Measurements from ENCODE around the gene ANKRD16. TPM values are rescaled to one million over a fixed set of nuclear protein-coding genes. Genes with fewer than 3 reads are reported as not detected.

Gene ANKRD16
- total and polyA plus RNA-seq, 9 donors: 6.0 to 7.9 (median 6.9) TPM

GRCh38 chr10:5895365-5895764 is 5.7 kb upstream of the ANKRD16 start:
- H3K4me3 ChIP-seq (ENCODE audit: low read length): no peak overlapping the region
- H3K4me1 ChIP-seq (ENCODE audit: control insufficient read depth, insufficient read depth, low read length): peaks cover 14% of the 10 kb centered on the region
- no peaks in the 10 kb centered on the region for H3K27me3 ChIP-seq (ENCODE audit: control insufficient read depth, insufficient read depth, low read length)
- DNase-seq: no peak
- no peak overlapping the region for H3K27ac ChIP-seq (ENCODE audit: low read length)
- H3K36me3 ChIP-seq (ENCODE audit: control insufficient read depth, insufficient read depth, low read length): peaks cover 52% of the 10 kb centered on the region
- WGBS (ENCODE audit: insufficient coverage): 90% methylated on average over 2 of the region's 3 CpGs
- H3K9me3 ChIP-seq (replicated peaks; ENCODE audit: control insufficient read depth, low read depth, low read length): peaks cover 8% of the 10 kb centered on the region

- WGBS (ENCODE audit: insufficient coverage): 91% methylated on average over 6 of the region's 8 CpGs
- no peak overlapping the region for H3K27ac ChIP-seq (ENCODE audit: low read length)
Observed at GRCh38 chr10:5894873-5895272, 5.2 kb upstream of the ANKRD16 start.

GRCh38 chr10:5894403-5894802 is 4.7 kb upstream of the ANKRD16 start:
- peaks cover 8% of the 10 kb centered on the region for H3K9me3 ChIP-seq (replicated peaks; ENCODE audit: control insufficient read depth, low read depth, low read length)
- H3K27ac ChIP-seq (ENCODE audit: low read length): no peak overlapping the region
- no peaks in the 10 kb centered on the region for H3K27me3 ChIP-seq (ENCODE audit: control insufficient read depth, insufficient read depth, low read length)
- DNase-seq: no peak
- peaks cover 48% of the 10 kb centered on the region for H3K36me3 ChIP-seq (ENCODE audit: control insufficient read depth, insufficient read depth, low read length)
- 56% methylated on average over 3 of the region's 4 CpGs for WGBS (ENCODE audit: insufficient coverage)
- peaks cover 14% of the 10 kb centered on the region for H3K4me1 ChIP-seq (ENCODE audit: control insufficient read depth, insufficient read depth, low read length)
- H3K4me3 ChIP-seq (ENCODE audit: low read length): no peak overlapping the region

More at GRCh38 chr10:5894873-5895272, 5.2 kb upstream of the ANKRD16 start:
- H3K27me3 ChIP-seq (ENCODE audit: control insufficient read depth, insufficient read depth, low read length): no peaks in the 10 kb centered on the region
- peaks cover 50% of the 10 kb centered on the region for H3K36me3 ChIP-seq (ENCODE audit: control insufficient read depth, insufficient read depth, low read length)
- peaks cover 14% of the 10 kb centered on the region for H3K4me1 ChIP-seq (ENCODE audit: control insufficient read depth, insufficient read depth, low read length)
- peaks cover 8% of the 10 kb centered on the region for H3K9me3 ChIP-seq (replicated peaks; ENCODE audit: control insufficient read depth, low read depth, low read length)
- H3K4me3 ChIP-seq (ENCODE audit: low read length): no peak overlapping the region
- DNase-seq: no peak

- no peak overlapping the region for H3K4me3 ChIP-seq (ENCODE audit: low read length)
- no peak for DNase-seq
- H3K27me3 ChIP-seq (ENCODE audit: control insufficient read depth, insufficient read depth, low read length): no peaks in the 10 kb centered on the region
- peaks cover 18% of the 10 kb centered on the region for H3K4me1 ChIP-seq (ENCODE audit: control insufficient read depth, insufficient read depth, low read length)
- WGBS (ENCODE audit: insufficient coverage): no CpG with 5 or more reads among the region's 2 CpGs
- no peak overlapping the region for H3K27ac ChIP-seq (ENCODE audit: low read length)
- peaks cover 8% of the 10 kb centered on the region for H3K9me3 ChIP-seq (replicated peaks; ENCODE audit: control insufficient read depth, low read depth, low read length)
- peaks cover 41% of the 10 kb centered on the region for H3K36me3 ChIP-seq (ENCODE audit: control insufficient read depth, insufficient read depth, low read length)
Observed at GRCh38 chr10:5893321-5893720, 3.6 kb upstream of the ANKRD16 start.

- Histone ChIP-seq H3K36me3 (ENCODE audit: control insufficient read depth, insufficient read depth, low read length) (peaks cover 37% of the 10 kb centered on the region), H3K4me1 (ENCODE audit: control insufficient read depth, insufficient read depth, low read length) (peaks cover 26% of the 10 kb centered on the region), H3K4me3 (ENCODE audit: low read length) (no peak overlapping the region), H3K9me3 (replicated peaks; ENCODE audit: control insufficient read depth, low read depth, low read length) (no peaks in the 10 kb centered on the region), H3K27ac (ENCODE audit: low read length) (no peak overlapping the region), H3K27me3 (ENCODE audit: control insufficient read depth, insufficient read depth, low read length) (no peaks in the 10 kb centered on the region)
- DNase-seq: no peak
- WGBS (ENCODE audit: insufficient coverage): 79% methylated on average over 4 of the region's 8 CpGs
Observed at GRCh38 chr10:5892007-5892406, 2.3 kb upstream of the ANKRD16 start.

GRCh38 chr10:5891009-5891408 is 1.3 kb upstream of the ANKRD16 start:
- Histone ChIP-seq H3K27ac (ENCODE audit: low read length) (peak overlapping the region; percentile 72), H3K27me3 (ENCODE audit: control insufficient read depth, insufficient read depth, low read length) (no peaks in the 10 kb centered on the region), H3K9me3 (replicated peaks; ENCODE audit: control insufficient read depth, low read depth, low read length) (no peaks in the 10 kb centered on the region), H3K4me1 (ENCODE audit: control insufficient read depth, insufficient read depth, low read length) (peaks cover 26% of the 10 kb centered on the region), H3K36me3 (ENCODE audit: control insufficient read depth, insufficient read depth, low read length) (peaks cover 29% of the 10 kb centered on the region), H3K4me3 (ENCODE audit: low read length) (peak overlapping the region; percentile 81)
- WGBS (ENCODE audit: insufficient coverage): 56% methylated on average over 7 of the region's 7 CpGs
- no peak for DNase-seq

- peaks cover 29% of the 10 kb centered on the region for H3K36me3 ChIP-seq (ENCODE audit: control insufficient read depth, insufficient read depth, low read length)
- no peaks in the 10 kb centered on the region for H3K9me3 ChIP-seq (replicated peaks; ENCODE audit: control insufficient read depth, low read depth, low read length)
- H3K4me1 ChIP-seq (ENCODE audit: control insufficient read depth, insufficient read depth, low read length): peaks cover 26% of the 10 kb centered on the region
- peak overlapping the region; percentile 81 for H3K4me3 ChIP-seq (ENCODE audit: low read length)
- DNase-seq: no peak
- H3K27me3 ChIP-seq (ENCODE audit: control insufficient read depth, insufficient read depth, low read length): no peaks in the 10 kb centered on the region
- H3K27ac ChIP-seq (ENCODE audit: low read length): peak overlapping the region; percentile 72
- 0% methylated on average over 38 of the region's 40 CpGs for WGBS (ENCODE audit: insufficient coverage)
Observed at GRCh38 chr10:5890452-5890915, 791 bp upstream of the ANKRD16 start.

GRCh38 chr10:5888843-5889623 is 660 bp downstream of the ANKRD16 start:
- Histone ChIP-seq H3K27me3 (ENCODE audit: control insufficient read depth, insufficient read depth, low read length) (no peaks in the 10 kb centered on the region), H3K4me1 (ENCODE audit: control insufficient read depth, insufficient read depth, low read length) (peaks cover 26% of the 10 kb centered on the region), H3K4me3 (ENCODE audit: low read length) (peak overlapping the region; percentile 76), H3K27ac (ENCODE audit: low read length) (peak overlapping the region; percentile 74), H3K9me3 (replicated peaks; ENCODE audit: control insufficient read depth, low read depth, low read length) (no peaks in the 10 kb centered on the region), H3K36me3 (ENCODE audit: control insufficient read depth, insufficient read depth, low read length) (peaks cover 28% of the 10 kb centered on the region)
- WGBS (ENCODE audit: insufficient coverage): under 1% methylated on average over 79 of the region's 80 CpGs
- DNase-seq: no peak

GRCh38 chr10:5888351-5888750 is 1.3 kb downstream of the ANKRD16 start:
- H3K9me3 ChIP-seq (replicated peaks; ENCODE audit: control insufficient read depth, low read depth, low read length): no peaks in the 10 kb centered on the region
- no peak overlapping the region for H3K27ac ChIP-seq (ENCODE audit: low read length)
- H3K4me1 ChIP-seq (ENCODE audit: control insufficient read depth, insufficient read depth, low read length): peaks cover 26% of the 10 kb centered on the region

GRCh38 chr10:5887641-5888040 is 2.1 kb downstream of the ANKRD16 start:
- Histone ChIP-seq H3K9me3 (replicated peaks; ENCODE audit: control insufficient read depth, low read depth, low read length) (no peaks in the 10 kb centered on the region), H3K27ac (ENCODE audit: low read length) (no peak overlapping the region), H3K4me3 (ENCODE audit: low read length) (no peak overlapping the region), H3K36me3 (ENCODE audit: control insufficient read depth, insufficient read depth, low read length) (peaks cover 37% of the 10 kb centered on the region), H3K4me1 (ENCODE audit: control insufficient read depth, insufficient read depth, low read length) (peaks cover 26% of the 10 kb centered on the region), H3K27me3 (ENCODE audit: control insufficient read depth, insufficient read depth, low read length) (no peaks in the 10 kb centered on the region)
- 95% methylated on average over 4 of the region's 8 CpGs for WGBS (ENCODE audit: insufficient coverage)
- no peak for DNase-seq

More at GRCh38 chr10:5888351-5888750, 1.3 kb downstream of the ANKRD16 start:
- no peak for DNase-seq
- WGBS (ENCODE audit: insufficient coverage): 23% methylated on average over 4 of the region's 10 CpGs
- Histone ChIP-seq H3K27me3 (ENCODE audit: control insufficient read depth, insufficient read depth, low read length) (no peaks in the 10 kb centered on the region), H3K4me3 (ENCODE audit: low read length) (peak overlapping the region; percentile 76), H3K36me3 (ENCODE audit: control insufficient read depth, insufficient read depth, low read length) (peaks cover 32% of the 10 kb centered on the region)
